HG03159 (cell line): ENCODE results near the gene OR51E2.
"Not testable (repeated sequence)": the region's sequence is repeated elsewhere in the genome, so short reads cannot be mapped to it uniquely, and the experiment has no call there.

Source experiments
- ATAC-seq: cut with Tn5 transposase; IDR thresholded peaks from one replicate; pipeline ENCODE4 v1.9.1; 2021; ENCODE audit warnings: mild to moderate bottlenecking, moderate library complexity; ENCODE audit not compliant: unreplicated experiment

OR51E2 gene, protein sequence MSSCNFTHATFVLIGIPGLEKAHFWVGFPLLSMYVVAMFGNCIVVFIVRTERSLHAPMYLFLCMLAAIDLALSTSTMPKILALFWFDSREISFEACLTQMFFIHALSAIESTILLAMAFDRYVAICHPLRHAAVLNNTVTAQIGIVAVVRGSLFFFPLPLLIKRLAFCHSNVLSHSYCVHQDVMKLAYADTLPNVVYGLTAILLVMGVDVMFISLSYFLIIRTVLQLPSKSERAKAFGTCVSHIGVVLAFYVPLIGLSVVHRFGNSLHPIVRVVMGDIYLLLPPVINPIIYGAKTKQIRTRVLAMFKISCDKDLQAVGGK

GRCh38 chr11:4697585-4697984 lies at the start of gene OR51E2:
Gene OR51E2, minus strand, starts transcription at chr11:4697853. Its CDS starts 15,142 bp downstream, at chr11:4682711.
- no peak for ATAC-seq

DNA sequence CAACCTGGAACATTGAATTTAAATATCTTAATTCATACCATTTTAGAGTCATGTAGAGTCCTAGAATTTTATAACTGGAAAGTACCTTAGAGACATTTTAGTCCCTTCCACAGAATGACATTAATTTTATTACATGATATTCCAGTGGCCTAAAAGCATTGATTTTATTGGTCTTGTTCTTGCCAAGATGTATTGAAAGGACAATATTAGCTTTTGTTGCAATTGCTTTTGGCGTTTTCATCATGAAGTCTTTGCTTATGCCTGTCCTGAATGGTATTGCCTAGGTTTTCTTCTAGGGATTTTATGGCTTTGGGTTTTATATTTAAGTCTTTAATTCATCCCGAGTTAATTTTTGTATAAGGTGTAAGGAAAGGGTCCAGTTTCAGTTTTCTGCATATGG lies 43.1 kb upstream of the OR51E2 start:
- no peak for ATAC-seq

GRCh38 chr11:4727171-4727570 lies 29.5 kb upstream of the OR51E2 start:
- ATAC-seq = no peak

DNA sequence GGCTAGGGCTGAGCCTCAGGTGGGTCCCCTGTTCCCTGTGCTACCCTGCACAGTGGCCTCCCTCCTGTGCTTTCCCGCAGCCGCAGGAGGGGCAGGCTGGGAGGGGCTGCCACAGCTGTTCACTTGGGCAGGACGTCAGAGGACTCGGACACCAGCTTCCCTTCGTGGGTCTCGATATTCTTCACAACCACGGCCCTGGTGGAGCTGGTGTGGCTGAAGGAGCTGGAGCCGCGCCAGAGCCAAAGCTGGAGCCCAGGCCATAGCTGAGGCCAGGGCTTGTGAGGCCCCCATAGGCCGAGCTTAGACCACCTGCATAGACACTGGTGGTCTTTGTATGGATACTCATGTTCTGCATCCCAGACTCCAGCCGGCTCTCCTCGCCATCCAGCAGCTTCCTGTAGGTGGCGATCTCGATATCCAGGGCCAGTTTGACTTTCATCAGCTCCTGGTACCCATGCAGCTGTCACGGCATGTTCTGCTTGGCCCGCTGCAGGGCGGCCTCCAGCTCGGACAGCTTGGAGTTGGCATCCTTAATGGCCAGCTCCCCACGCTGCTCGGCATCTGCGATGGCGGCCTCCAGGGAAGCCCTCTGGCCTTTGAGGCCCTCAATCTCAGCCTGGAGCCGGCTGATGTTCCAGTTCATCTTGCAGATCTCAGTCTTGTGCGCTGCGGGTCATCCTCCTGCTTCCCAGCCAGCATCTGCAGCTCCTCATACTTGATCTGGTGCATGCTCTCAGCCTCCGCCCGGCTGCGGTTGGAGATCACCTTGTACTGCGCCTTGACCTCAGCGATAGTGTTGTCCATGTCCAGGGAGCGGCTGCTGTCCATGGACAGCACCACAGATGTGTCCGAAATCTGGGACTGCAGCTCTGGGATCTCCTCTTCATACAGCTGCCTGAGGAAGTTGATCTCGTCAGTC lies 25.2 kb upstream of the OR51E2 start:
- ATAC-seq = not testable (repeated sequence)

- ATAC-seq = no peak
These were observed 16.6 kb upstream of the OR51E2 start for GRCh38 chr11:4714300-4714699.

- no peak for ATAC-seq
These were observed 15.6 kb upstream of the OR51E2 start for GRCh38 chr11:4713241-4713640.

DNA sequence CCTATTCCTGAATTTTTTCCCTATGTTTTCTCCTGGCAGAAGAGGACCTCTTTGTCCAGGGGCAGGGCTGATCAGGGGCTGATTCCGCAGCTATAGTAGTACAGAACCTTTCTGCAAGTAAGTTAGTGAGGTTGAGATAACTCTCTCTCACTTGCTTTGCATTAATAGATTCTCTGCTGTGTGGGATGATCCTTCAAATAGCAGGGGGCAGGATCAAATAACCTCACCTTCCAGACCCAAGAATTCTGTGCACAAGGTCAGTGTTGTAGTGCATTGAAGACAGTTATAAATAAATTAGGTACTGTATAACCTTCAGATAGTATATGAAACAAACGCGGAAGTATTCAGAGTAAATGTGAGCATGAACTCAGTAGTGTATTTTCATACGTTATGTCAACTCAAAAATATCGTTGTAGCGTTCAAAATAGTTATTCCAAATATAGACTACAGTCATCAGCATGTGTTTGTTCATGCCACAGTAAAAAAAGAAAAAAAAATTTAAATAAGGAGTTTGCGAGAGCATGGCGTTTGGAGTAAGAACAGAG lies 7.2 kb upstream of the OR51E2 start:
- no peak for ATAC-seq

DNA sequence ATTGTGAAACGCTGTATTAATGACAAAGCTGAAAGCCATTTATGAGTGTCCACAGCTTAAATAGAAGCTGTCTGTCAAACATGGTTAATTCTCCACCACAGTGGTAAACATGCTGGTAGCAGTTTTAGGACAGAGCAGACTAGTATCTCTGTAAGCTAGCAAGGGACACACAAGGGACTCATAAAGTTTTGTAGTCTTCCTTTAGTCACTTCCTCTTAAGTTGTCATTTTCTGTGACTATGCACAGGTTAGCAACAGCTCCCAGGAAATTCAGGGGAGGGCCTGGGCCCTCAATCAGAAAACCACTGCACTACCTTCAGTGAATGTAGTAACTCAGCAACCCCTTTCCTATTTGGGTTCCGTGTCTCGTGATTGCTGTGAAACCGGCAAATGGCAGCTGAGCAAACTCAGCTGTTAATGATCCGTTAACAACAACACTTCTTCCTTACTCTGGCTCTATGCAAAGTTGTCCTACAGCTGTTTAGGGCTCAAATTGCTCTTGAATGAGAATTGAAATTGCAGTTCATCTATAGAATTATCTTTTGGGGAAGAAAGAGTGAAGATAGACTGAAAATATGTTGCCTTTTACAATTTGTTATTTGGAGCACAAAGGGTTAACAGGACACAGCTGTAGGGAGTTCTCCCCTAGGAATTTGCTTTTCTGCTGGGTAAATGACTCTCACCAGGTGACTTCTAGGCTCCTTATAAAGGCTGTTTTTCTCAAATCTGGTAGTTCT lies 6.6 kb upstream of the OR51E2 start, which contains the start of gene MMP26:
Gene MMP26 (plus strand): TSS at position 731 of the 736 bp plus-strand sequence.
- ATAC-seq = peak; percentile 67

- no peak for ATAC-seq
These were observed 2.8 kb upstream of the OR51E2 start for GRCh38 chr11:4700436-4700820.

GRCh38 chr11:4699697-4700435 lies 2.2 kb upstream of the OR51E2 start:
- peak; percentile 77 for ATAC-seq

DNA sequence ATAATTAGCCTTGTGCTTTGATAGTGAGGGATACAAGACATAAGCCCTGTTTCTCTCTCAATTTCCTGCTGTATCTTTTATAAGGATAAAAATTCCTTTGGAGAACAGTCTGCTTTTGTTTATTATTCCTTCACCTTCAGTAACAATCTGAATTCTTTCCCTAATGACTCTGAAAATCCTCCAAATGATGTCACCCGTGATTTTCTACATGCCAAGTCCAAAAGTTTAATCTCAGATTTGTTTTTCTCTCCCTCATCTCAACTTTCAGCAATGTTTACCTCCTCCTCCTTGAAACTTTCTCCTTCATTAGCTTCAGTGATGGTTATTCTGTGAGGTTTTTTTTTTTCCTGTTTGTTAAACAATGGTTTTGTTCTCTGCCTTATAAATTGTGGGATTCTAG lies 2.2 kb downstream of the OR51E2 start:
- ATAC-seq = no peak

GRCh38 chr11:4684631-4685285 lies 12.9 kb downstream of the OR51E2 start:
- no peak for ATAC-seq

- ATAC-seq = no peak
These were observed 14.8 kb downstream of the OR51E2 start for GRCh38 chr11:4682623-4683419.

DNA sequence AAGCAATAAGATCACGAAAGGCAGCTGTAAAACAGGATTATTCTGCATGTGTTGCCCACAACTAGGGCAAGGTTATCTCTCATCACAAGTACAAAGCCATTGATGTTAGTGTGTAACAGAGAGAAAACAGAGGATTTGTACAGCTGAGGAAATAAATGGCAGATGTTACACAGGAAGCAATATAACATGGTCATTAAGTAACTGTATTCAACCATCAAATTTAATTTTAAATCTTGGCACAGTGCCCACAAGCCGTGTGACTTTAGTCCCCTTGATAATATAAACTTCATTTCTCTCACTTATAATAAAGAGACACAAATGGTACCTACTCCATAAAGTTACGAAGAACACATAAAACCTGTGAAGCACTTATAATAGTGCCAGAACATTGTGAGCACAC lies 17.3 kb downstream of the OR51E2 start:
- ATAC-seq = no peak

- ATAC-seq = no peak
These were observed 19.7 kb downstream of the OR51E2 start for GRCh38 chr11:4677948-4678347.

DNA sequence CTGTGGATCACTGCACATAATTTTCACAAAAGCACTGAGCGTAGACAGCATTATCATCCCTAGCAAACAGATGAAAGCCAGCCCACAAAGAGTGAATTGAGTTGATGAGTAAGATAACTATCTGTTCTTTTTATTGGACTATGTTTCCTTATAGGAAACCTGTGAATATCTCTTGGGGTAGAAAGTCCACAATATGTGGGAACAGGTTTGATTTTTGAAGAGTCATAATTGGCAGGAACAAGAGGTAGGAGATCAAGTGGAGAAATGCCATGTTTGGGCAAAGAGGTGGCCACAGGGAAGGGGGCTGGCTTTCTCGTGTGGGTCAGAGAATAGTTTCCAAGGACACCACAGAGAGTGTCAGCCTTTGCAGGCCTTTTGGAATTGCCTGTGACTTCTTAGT lies 23.9 kb downstream of the OR51E2 start:
- ATAC-seq = no peak

- ATAC-seq = no peak
These were observed 25.2 kb downstream of the OR51E2 start for GRCh38 chr11:4672470-4672869.

- ATAC-seq = no peak
These were observed 25.9 kb downstream of the OR51E2 start for GRCh38 chr11:4671741-4672140.

DNA sequence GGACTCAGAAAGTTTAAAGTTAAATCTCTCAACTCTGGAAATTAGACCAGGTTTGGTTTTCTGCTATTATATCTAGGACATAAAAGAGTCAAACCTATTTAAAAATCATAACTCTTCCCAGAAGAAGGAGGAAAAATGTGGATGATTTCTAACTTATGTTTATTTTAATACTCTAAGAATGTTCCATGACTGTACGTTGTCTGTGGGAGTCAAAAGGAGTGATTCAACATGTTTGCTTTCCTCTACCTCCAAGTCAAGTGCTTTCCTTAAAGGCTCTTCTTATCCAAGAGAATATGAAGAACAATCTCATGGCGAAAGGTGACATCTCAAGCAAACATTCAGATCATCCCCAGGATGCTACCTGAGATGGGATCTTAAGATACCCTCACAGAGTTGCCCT lies 32.2 kb downstream of the OR51E2 start:
- ATAC-seq = no peak
